Fibroblast of lung (primary cell): ENCODE measurements around the gene SCAPER.

ENCODE experiments used
- CTCF ChIP-seq, 2 donors: IDR thresholded peaks in 1 of 2; conservative IDR thresholded peaks in 1 of 2; 1 replicate in 1 of 2; 2 replicates in 1 of 2; pipeline ENCODE4 v1.5.1; 2011 to 2012; ENCODE audit warnings: low read length in 2 of 2, control low read depth in 1 of 2, inconsistent platforms in 1 of 2, low read depth in 1 of 2, mild to moderate bottlenecking in 1 of 2
- EZH2 ChIP-seq: IDR thresholded peaks from 2 replicates; pipeline ENCODE4 v1.5.1; 2012; ENCODE audit warnings: low read length, control low read depth, mild to moderate bottlenecking; ENCODE audit errors: missing control alignments

GRCh38 chr15:76344893-76345582, 560.1 kb downstream of the SCAPER start:
- TF ChIP-seq CTCF (conservative IDR thresholded peaks at IDR 0.05 in 1 of 2, IDR thresholded peaks at IDR 0.05 in 1 of 2; ENCODE audit: low read depth in 1 of 2, low read length in 2 of 2), result no peak
- no peak for TF ChIP-seq EZH2
